Lower leg skin (tissue), 3 donors: ENCODE data around the gene ASXL1.

Experiments used
- POLR2A ChIP-seq, 2 donors: fragments of 450-650 bp; IDR thresholded peaks; one replicate each; pipeline ENCODE4 v1.6.1; 2016 to 2017; ENCODE audit warnings: antibody characterized with exemption in 2 of 2, mild to moderate bottlenecking in 1 of 2, moderate library complexity in 1 of 2
- TF ChIP-seq, protein P1 (sequence below), 3 donors: fragments of 450-650 bp; IDR thresholded peaks; one replicate each; pipeline ENCODE4 v1.5.1; 2016; ENCODE audit warnings: antibody characterized with exemption in 3 of 3, mild to moderate bottlenecking in 3 of 3, moderate library complexity in 2 of 3

DNA sequence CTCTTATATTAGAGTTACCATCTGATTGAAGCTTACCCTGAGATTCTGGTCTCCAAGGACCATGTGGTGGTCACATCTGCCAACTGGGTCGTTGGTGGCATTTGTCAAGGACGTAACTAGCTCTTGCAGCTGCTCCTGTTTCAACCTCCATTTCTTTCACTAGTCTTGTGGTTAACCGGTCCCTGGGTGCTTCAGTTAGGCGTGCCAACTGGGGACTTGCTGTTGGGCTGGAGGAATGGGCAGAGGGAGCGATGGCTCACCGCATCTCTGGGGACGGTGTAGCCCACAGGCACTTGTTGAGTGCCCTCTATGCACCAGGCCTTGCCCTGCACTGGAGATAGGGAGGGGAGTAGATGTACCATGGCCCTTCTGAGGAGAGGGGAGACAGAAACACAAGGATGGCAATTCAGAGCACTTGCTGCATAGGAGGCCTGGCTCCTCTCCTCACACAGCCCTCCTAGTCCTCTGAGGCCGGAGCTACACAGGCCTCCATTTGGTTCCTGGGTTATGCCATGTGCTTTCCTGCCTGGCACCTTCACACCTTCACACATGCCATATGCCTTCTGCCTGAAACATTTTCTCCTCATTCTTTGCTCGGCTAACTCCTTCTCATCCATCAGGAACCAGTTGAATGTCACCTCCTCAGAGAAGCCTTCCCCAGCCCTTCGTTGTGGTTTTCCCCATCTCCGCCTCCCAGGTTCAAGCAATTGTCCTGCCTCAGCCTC lies 20.0 kb upstream of the ASXL1 start:
- TF ChIP-seq, protein P1, sequence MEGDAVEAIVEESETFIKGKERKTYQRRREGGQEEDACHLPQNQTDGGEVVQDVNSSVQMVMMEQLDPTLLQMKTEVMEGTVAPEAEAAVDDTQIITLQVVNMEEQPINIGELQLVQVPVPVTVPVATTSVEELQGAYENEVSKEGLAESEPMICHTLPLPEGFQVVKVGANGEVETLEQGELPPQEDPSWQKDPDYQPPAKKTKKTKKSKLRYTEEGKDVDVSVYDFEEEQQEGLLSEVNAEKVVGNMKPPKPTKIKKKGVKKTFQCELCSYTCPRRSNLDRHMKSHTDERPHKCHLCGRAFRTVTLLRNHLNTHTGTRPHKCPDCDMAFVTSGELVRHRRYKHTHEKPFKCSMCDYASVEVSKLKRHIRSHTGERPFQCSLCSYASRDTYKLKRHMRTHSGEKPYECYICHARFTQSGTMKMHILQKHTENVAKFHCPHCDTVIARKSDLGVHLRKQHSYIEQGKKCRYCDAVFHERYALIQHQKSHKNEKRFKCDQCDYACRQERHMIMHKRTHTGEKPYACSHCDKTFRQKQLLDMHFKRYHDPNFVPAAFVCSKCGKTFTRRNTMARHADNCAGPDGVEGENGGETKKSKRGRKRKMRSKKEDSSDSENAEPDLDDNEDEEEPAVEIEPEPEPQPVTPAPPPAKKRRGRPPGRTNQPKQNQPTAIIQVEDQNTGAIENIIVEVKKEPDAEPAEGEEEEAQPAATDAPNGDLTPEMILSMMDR (IDR thresholded peaks at IDR 0.05), result no peak
- no peak for TF ChIP-seq POLR2A (IDR thresholded peaks at IDR 0.05)
